HG03558 (cell line): ENCODE results near the gene COMP.

Experiments used
- ATAC-seq: cut with Tn5 transposase; IDR thresholded peaks from one replicate; pipeline ENCODE4 v1.9.1; 2021; ENCODE audit warnings: moderate number of reproducible peaks; ENCODE audit not compliant: unreplicated experiment; ENCODE audit errors: extremely low read depth

Gene COMP

GRCh38 chr19:18804643-18805042, 13.5 kb upstream of the COMP start:
- no peak for ATAC-seq

GRCh38 chr19:18804139-18804601, 13.1 kb upstream of the COMP start:
- no peak for ATAC-seq

- ATAC-seq = no peak
Observed at GRCh38 chr19:18803550-18804138, 12.5 kb upstream of the COMP start.

GRCh38 chr19:18802354-18802753, 11.2 kb upstream of the COMP start:
- no peak for ATAC-seq

GRCh38 chr19:18800636-18801035, 9.5 kb upstream of the COMP start:
- ATAC-seq = no peak

- no peak for ATAC-seq
Observed at GRCh38 chr19:18800079-18800478, 9.0 kb upstream of the COMP start.

GRCh38 chr19:18799389-18799970, 8.4 kb upstream of the COMP start:
- ATAC-seq = no peak

GRCh38 chr19:18798384-18799352, 7.6 kb upstream of the COMP start:
- no peak for ATAC-seq

- no peak for ATAC-seq
Observed at GRCh38 chr19:18796239-18796638, 5.1 kb upstream of the COMP start.

- no peak for ATAC-seq
Observed at GRCh38 chr19:18795540-18795939, 4.4 kb upstream of the COMP start.

- ATAC-seq = no peak
Observed at GRCh38 chr19:18794692-18795091, 3.6 kb upstream of the COMP start.

- ATAC-seq = no peak
Observed at GRCh38 chr19:18794029-18794313, 2.9 kb upstream of the COMP start.

GRCh38 chr19:18793144-18794028, 2.3 kb upstream of the COMP start:
- ATAC-seq = no peak

GRCh38 chr19:18792661-18793060, 1.6 kb upstream of the COMP start:
- no peak for ATAC-seq

GRCh38 chr19:18791315-18791678, 192 bp upstream of the COMP start:
- ATAC-seq = no peak

- ATAC-seq = no peak
Observed at GRCh38 chr19:18789883-18790565, 1.1 kb downstream of the COMP start.

GRCh38 chr19:18789422-18789869, 1.7 kb downstream of the COMP start:
- ATAC-seq = no peak

- ATAC-seq = no peak
Observed at GRCh38 chr19:18788529-18789421, 2.3 kb downstream of the COMP start.
